Body of pancreas (tissue), 4 donors: ENCODE measurements around the gene MYO6.

Experiments
- POLR2A ChIP-seq, 3 donors: fragments of 450-650 bp; IDR thresholded peaks; one replicate each; pipeline ENCODE4 v1.6.1; 2016; ENCODE audit warnings: antibody characterized with exemption in 3 of 3, mild to moderate bottlenecking in 2 of 3
- TF ChIP-seq, protein P1 (sequence below), 7 experiments: fragments of 450-650 bp in 4 of 7; fragments of 200-600 bp in 3 of 7; sonication (generic) in 3 of 7; IDR thresholded peaks; one replicate each; pipeline ENCODE4 v1.5.1; 2016 to 2019; ENCODE audit warnings: antibody characterized with exemption in 7 of 7

DNA sequence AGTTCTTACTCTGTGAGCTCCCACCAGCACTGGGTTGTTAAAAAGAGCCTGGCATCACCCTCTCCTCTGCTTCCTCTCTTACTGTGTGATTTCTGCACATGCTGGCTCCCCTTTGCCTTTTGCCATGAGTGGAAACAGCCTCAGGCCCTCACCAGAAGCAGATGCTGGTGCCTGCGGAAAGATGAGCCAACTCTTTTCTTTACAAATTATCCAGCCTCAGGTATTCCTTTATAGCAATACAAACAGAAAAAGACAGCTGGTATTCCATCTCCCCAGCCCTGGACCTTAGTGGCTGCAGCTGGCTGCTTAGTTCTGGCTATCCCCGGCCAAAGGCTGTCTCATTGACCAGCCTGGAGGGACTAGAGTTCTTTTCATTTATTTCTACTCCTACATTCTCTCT is 194.3 kb downstream of the MYO6 start:
- TF ChIP-seq, protein P1, sequence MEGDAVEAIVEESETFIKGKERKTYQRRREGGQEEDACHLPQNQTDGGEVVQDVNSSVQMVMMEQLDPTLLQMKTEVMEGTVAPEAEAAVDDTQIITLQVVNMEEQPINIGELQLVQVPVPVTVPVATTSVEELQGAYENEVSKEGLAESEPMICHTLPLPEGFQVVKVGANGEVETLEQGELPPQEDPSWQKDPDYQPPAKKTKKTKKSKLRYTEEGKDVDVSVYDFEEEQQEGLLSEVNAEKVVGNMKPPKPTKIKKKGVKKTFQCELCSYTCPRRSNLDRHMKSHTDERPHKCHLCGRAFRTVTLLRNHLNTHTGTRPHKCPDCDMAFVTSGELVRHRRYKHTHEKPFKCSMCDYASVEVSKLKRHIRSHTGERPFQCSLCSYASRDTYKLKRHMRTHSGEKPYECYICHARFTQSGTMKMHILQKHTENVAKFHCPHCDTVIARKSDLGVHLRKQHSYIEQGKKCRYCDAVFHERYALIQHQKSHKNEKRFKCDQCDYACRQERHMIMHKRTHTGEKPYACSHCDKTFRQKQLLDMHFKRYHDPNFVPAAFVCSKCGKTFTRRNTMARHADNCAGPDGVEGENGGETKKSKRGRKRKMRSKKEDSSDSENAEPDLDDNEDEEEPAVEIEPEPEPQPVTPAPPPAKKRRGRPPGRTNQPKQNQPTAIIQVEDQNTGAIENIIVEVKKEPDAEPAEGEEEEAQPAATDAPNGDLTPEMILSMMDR (IDR thresholded peaks at IDR 0.05), result no peak
- no peak for TF ChIP-seq POLR2A (IDR thresholded peaks at IDR 0.05)
